ENCODE measurements around the gene PRMT1. TPM values are rescaled to one million over a fixed set of nuclear protein-coding genes. Genes with fewer than 3 reads are reported as not detected.

The PRMT1 gene
- total and polyA plus RNA-seq, 2 of the 13 experiments (the other 11 are each of a cell fraction or from before 2014, with no cell fraction given), result 324 to 374 TPM

- intact Hi-C loops (cut with micrococcal nuclease; ENCODE audit: unreplicated experiment) (loop anchor here (2.0 kb wide), 1 partner anchor 160 kb away; the partner anchor contains the start of gene FCGRT), in situ Hi-C loops (cut with HindIII; ENCODE audit: extremely low pct_ligation_motif_present, low pct_unique_long_range_greater_than_20kb) (loop anchor here (5.0 to 10.0 kb wide), 2 partner anchors 78 to 175 kb away; partner anchors contain the start of genes PRR12 and RPS11)
- Histone ChIP-seq H3K4me1 (ENCODE audit: insufficient read depth, low read length) (peaks cover 25% of the 10 kb centered on the region), H3K9me3 (ENCODE audit: low read length) (no peaks in the 10 kb centered on the region), H3K27me3 (ENCODE audit: control insufficient read depth in 1 of 2, insufficient read depth in 2 of 2, low read length in 2 of 2) (no peaks in the 10 kb centered on the region; a peak in 1 of 5 replicates), H3K79me2 (ENCODE audit: insufficient read depth, low read length) (peaks cover 4% of the 10 kb centered on the region), H3K27ac (ENCODE audit: extremely low read length, insufficient read depth, low read length) (peak overlapping the region; percentile 88), H3K4me3 (replicated peaks in 1 of 3; ENCODE audit: insufficient read depth in 1 of 3, low read depth in 2 of 3, low read length in 3 of 3) (peak overlapping the region; percentile 24 to 65 (median 51); a peak in 5 of 6 replicates), H2AFZ (ENCODE audit: low read length) (peak overlapping the region; percentile 29), H4K20me1 (ENCODE audit: insufficient read depth, low read length) (no peaks in the 10 kb centered on the region), H3K36me3 (replicated peaks in 1 of 2; ENCODE audit: control insufficient read depth in 1 of 2, insufficient read depth in 2 of 2, low read length in 2 of 2) (peaks cover 1 to 6% of the 10 kb centered on the region in 2 experiments; a peak in 3 of 5 replicates), H3K4me2 (ENCODE audit: low read depth, low read length) (peak overlapping the region; percentile 83), H3K9ac (ENCODE audit: insufficient read depth, low read depth, low read length) (peak overlapping the region; percentile 54)
- BruUV-seq (replicated peaks), result no TSS peak
- WGBS (ENCODE audit: low lambda C conversion rate), result 31% methylated on average over 19 of the region's 28 CpGs
- ChIA-PET POLR2A (interaction anchor here (1.0 to 1.8 kb wide), 5 partner anchors 8 to 82 kb away, joined by 3 to 10 read pairs (median 5); partner anchors contain the start of genes RRAS and SCAF1), CTCF (ENCODE audit: low intra/inter-chr PET ratio, low total read pairs) (interaction anchor here (0.7 to 1.6 kb wide), 3 partner anchors 8 to 102 kb away, joined by 3 to 6 read pairs (median 5); no protein-coding TSS in a partner anchor)
- DNase-seq (ENCODE audit: low spot score) (peak; percentile 92), FAIRE-seq (peak; percentile 86), ATAC-seq (peak; percentile 85)
- TF ChIP-seq ZBTB7A (CRISPR knock-in tag; IDR thresholded peaks at IDR 0.05) (no peak), PRPF4 (IDR thresholded peaks at IDR 0.05; ENCODE audit: low read depth, low read length, poor library complexity, severe bottlenecking) (no peak), ATAD3A (CRISPR knock-in tag; IDR thresholded peaks at IDR 0.05) (no peak), KAT8 (CRISPR knock-in tag; IDR thresholded peaks at IDR 0.05) (peak; percentile 75), SIX4 (CRISPR knock-in tag; IDR thresholded peaks at IDR 0.05) (no peak), ZNF460 (CRISPR knock-in tag; IDR thresholded peaks at IDR 0.05; ENCODE audit: borderline replicate concordance) (peak; percentile 92), FOXP4 (CRISPR knock-in tag; IDR thresholded peaks at IDR 0.05) (peak; percentile 65), ZFP36 (IDR thresholded peaks at IDR 0.05; ENCODE audit: borderline replicate concordance, low read depth, low read length, partially characterized antibody) (no peak), ZNF589 (CRISPR knock-in tag; conservative IDR thresholded peaks at IDR 0.05) (peak; percentile 59; the same call in 1 of the 2 replicates), NR2F6 (IDR thresholded peaks at IDR 0.05) (no peak), NR2F6 (CRISPR knock-in tag; IDR thresholded peaks at IDR 0.05) (peak; percentile 46; the same call in 1 of the 2 replicates), HNRNPH1 (optimal IDR thresholded peaks at IDR 0.05; ENCODE audit: low read depth, low read length) (no peak), PCBP2 (optimal IDR thresholded peaks at IDR 0.05; ENCODE audit: low read depth, low read length, poor library complexity, severe bottlenecking) (no peak), TEF (CRISPR knock-in tag; IDR thresholded peaks at IDR 0.05) (no peak), ZNF546 (CRISPR knock-in tag; conservative IDR thresholded peaks at IDR 0.05) (no peak), ZNF280B (CRISPR knock-in tag; IDR thresholded peaks at IDR 0.05; ENCODE audit: borderline replicate concordance) (peak; percentile 86; the same call in 1 of the 2 replicates), SOX6 (IDR thresholded peaks at IDR 0.05) (no peak), SOX6 (CRISPR knock-in tag; IDR thresholded peaks at IDR 0.05) (peak; percentile 72), ZNF720 (CRISPR knock-in tag; IDR thresholded peaks at IDR 0.05) (no peak), WIZ (CRISPR knock-in tag; IDR thresholded peaks at IDR 0.05) (no peak)
Observed at GRCh38 chr19:49672131-49672919, 4.7 kb upstream of the PRMT1 start.

Data from HepG2 (cell line).